NCI-H748 (cell line): ENCODE measurements around the gene ALX4.

Source experiments
- DNase-seq: peaks from one replicate; lab custom pipeline; 2025; ENCODE audit not compliant: unreplicated experiment; lab: John Stamatoyannopoulos, UW

The ALX4 gene

GRCh38 chr11:44309478-44310205 is at the start of gene ALX4:
ALX4 (minus strand) TSS chr11:44310139; CDS start chr11:44310062, 77 bp downstream.
- peak; percentile 71 for DNase-seq

- DNase-seq = no peak
Observed at GRCh38 chr11:44359162-44359561, 49.2 kb upstream of the ALX4 start.

DNA sequence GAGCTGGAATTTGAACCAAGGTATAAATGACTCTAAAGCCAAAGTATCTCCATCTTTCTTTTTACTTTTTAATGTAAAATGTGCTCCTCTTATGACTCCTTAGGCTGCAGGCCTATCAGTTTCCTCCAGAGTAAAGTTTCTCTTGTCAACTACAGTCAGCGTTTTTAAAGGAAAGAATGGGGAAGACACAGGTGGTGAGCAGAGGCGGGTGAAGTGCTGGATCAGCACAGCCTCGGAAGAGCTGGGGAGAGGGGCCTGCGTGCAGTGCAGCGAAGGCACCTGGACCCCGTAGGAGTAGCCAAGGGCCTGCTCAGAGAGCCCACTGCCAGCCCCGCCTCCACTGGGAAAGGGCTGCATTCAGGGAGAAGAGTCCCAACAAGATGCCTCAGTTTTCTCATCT is 48.8 kb upstream of the ALX4 start:
- DNase-seq = no peak

DNA sequence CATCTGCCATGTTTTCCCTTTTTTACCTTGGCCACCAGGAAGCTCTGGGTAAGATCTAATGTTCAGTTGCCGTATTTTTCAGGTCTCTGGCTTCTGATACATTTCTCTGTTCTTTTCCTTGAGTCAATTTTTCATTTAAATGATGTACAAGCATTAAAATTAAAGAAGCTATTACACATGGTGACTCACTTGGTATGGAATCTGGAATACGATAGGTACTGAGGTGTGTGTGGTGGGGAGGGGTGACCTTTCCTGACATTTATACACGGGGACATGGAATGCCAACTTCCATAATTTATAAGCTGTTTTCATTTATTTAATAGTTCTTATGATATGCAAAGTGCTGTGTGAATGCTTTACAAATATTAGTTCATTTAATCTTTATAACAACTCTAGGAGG is 47.8 kb upstream of the ALX4 start:
- no peak for DNase-seq

GRCh38 chr11:44356351-44356750 is 46.4 kb upstream of the ALX4 start:
- no peak for DNase-seq

DNA sequence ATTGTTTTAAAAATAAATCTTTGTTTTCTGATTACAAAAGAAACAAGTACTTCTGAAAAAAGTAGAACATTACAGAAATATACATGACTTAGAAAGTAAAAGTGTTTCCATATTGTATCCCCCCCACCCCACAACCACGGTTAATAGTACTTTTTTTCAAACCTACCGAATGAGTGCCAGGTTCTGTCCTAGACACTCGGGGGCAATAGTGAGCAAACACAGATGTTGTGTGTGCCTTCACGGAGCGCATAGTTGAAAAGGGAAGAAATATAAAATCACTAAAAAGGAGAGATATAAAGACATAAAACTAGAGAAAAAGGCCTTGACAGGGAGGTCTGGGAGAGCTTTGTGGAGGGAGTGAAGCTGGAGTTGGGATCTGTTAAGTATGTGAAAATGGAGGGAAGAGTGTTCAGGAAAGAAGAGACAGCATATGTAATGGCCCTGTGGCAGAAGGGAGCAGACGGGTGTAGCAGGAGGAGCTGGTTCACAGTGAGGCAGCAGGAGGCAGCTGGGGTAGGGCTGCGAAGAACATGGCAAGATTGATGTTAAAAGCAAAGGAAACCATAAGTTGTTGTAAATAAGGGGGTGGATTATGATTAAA is 42.1 kb upstream of the ALX4 start:
- no peak for DNase-seq

DNA sequence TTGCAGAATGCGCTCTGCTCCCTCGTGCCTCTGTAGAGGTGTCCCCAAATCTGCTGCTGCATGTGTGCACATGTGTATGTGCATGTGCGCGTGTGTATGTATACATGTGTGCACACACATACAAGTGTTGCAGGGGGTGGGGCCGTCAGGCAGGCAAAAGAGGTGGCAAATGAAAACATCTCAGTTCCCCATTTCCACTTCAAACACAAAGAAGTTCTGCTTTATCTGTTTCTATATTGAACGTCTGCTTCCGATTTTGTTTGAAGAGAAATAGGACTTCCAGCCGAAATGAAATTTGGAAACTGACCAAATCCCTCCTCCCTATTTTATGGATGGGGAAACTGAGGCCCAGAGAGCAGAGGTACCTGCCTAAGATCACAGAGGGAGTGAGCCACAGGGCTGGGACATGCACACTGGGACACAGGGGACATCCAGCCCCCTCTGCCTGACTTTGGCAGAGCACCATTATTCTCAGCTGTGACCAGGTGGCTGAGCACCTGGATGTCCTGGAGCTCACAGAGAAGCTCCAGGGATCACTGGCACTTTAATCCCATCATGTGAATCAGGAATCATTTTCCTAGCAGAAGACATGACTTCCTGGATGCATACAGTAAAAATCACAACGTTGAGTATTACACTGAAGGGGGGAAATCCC is 41.2 kb upstream of the ALX4 start:
- no peak for DNase-seq

- DNase-seq = no peak
Observed at GRCh38 chr11:44349328-44349727, 39.4 kb upstream of the ALX4 start.

- no peak for DNase-seq
Observed at GRCh38 chr11:44348721-44349120, 38.8 kb upstream of the ALX4 start.

DNA sequence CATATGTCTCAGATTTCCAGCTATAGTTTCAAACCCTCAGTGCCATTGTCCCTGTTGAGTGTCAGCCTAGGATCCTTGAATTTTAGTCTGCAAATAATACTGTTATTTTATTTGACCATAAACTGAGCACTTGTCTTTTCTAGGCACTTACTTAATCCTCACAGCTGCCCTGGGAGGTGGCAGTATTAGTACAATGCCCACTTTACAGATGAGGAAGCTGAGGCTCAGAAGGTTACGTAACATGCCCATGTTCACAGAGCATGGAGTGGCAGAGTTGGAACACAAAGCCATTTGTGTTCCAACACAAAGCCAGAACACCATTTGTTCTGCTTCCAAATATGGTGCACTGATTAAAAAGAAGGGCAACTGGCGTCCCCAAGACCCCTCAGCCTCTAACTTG is 38.2 kb upstream of the ALX4 start:
- DNase-seq = no peak

- no peak for DNase-seq
Observed at GRCh38 chr11:44347538-44347937, 37.6 kb upstream of the ALX4 start.

DNA sequence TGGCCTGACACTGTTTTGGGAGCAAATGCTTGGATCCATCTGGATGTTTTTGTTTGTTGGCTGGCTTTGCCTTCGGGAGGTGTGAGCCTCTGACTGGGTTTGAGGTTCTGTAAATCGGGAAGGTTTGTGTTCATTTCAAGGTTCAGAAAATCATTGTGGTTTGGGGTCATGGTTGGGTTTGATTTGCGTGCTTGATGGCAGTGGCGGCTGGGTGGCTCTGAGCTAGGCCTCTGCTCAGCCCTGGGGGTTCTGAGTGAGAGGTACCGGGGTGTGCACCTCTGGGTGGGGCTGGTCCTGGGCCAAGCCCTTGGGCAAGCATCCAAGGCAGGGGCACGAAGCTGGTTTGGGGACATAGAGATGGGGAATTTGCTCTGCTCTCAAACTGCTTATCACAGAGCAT is 37.0 kb upstream of the ALX4 start:
- DNase-seq = no peak

- DNase-seq = no peak
Observed at GRCh38 chr11:44345781-44346180, 35.8 kb upstream of the ALX4 start.

DNA sequence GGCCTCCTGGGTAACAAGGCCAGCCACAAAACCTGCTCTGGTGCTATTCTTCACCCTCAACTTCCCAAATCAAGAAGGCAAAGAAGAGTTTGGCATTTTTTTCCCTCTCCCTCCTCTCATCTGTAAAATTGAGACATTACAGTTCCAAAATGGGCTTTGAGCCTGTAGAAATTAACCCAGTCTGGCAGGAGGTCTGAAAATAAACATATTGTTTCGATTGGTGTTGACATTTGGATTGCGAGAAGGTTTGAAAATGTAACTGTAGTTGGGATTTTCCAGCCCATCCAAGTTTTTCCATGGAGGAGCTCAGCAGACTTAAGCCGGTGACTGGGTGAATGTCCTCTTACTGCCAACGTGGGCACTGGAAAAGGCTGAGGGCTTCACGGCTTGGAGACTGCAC is 35.0 kb upstream of the ALX4 start:
- DNase-seq = no peak

GRCh38 chr11:44344423-44344820 is 34.5 kb upstream of the ALX4 start:
- no peak for DNase-seq

DNA sequence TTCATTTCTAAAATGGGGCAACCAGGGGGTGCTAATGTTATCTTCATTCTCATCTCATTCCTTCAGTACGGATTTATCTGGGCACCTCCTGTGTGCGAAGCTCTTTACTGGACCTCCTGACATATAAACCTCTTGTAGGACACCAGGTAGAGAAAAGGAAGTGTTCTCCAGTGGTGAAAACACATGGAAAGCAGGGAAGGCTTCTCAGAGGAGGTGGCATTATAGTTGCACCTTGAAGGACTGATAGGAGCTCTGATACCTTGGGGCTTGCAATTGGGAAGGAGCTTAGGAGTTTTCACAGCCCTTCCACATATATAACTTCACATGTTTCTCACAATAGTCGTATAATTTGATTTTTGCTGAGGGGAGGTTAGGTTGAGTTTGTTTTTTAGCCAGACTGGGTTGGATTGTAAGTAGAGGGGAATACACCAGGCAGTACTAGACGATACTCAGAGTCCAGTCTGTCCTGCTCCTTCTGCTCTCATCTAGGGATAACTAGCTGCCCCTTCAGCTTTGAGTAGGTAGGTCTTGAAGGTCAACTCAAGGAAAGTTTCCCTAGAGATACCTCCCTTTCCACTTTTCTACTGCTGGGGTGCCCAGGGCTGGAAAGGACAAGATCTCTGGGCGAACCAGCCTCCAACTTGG is 34.0 kb upstream of the ALX4 start:
- no peak for DNase-seq

DNA sequence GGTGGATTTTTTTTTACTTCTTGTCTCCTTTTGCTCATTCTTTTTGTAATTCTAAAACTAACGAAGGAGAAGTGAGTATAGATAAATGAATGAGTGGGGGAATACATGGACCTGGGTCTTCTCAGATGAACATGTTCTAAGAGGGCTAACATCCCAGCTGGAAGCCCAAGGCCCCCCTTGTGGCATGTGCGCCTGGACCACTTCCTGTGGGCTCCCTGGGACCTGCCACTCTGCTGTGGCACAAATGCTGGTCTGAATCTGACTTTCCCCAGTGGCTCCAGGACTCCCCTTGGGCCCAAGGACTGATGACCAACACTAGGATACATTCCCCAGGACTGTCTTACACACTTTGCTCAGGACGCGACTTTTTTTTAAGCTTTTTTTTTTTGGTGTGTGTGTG is 32.7 kb upstream of the ALX4 start:
- DNase-seq = no peak

DNA sequence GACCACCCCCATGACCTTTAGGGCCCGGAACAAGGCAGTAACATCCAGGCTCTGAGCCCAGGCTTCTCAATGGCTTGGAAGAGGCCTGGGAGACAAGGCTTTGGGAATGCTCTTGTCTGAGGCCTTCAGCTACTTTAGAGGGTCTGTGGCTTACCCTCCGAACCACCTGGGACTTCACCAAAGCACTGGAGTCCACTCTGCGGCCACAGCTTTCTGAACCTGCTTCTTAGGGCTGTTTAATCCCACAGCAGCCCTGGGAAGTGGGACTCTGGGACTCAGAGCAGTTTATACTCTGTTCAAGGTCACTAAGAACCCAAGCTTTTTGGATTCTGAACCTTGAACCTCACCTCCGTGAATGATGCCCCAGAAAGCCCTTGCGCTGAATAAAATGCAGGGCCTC is 30.7 kb upstream of the ALX4 start:
- no peak for DNase-seq

DNA sequence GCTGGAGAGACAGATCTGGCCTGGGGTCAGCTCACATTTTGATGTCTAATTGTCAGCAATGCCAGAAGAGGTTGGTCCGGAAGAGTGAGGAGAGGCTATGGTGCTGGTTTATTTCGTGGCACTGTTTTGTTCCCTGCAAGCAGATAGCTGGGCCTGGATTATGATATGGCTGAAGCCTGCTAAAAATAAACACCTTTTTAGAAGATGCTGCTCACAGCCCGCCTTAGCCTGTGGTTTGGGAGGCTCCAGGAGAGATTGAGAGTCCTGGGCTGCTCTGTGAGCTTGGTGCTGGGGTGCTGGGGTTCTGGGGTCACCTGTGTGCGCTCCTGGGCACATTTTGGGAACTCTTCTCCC is 29.6 kb upstream of the ALX4 start:
- DNase-seq = no peak

- peak; percentile 88 for DNase-seq
Observed at GRCh38 chr11:44338698-44339529, 29.0 kb upstream of the ALX4 start.

DNA sequence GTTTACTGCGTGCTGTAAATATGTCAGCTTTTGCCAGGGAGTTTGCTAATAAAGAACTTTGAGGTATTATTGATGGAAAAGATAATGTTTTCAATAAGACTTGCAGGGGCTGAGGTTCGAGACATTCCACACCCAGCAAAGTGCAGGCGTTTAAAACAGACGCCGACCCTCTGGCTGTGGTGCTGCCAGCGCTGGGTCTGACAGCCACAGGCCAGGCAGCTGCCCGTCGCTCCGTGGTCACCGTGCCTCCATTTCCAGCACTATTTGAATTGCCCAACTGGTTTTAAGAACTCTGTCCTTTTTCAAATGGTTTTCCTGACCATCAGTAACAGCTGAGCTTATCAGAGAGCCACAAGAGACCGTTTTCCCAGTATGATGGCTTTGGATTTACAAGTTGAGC is 28.1 kb upstream of the ALX4 start:
- DNase-seq = no peak
